Measurements from ENCODE around the gene ALG1. TPM values are rescaled to one million over a fixed set of nuclear protein-coding genes. Genes with fewer than 3 reads are reported as not detected.

Gene ALG1
- polyA plus RNA-seq, 1 donor (not counting 4 experiments of a cell fraction or from before 2014, with no cell fraction given) = 25.8 TPM

DNA sequence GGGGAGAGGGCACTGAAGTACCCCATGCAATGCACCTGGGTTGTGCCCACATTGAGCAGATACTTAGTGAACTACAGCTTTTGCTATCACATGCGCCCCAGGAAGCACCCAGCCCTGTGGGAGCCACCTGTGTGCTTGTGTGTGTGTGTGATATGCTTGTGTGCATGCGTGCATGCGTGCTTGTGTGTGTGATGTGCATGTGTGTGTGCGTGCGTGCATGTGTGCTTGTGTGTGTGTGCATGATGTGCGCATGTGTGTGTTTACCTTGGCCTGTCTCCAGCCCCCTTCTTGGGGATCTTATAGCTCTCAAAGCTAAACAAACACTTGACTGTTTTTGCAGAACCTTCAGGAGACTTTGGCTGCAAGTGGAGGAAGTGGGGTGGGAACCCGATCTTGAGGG lies 6.7 kb upstream of the ALG1 start:
- TF ChIP-seq EZH2 (IDR thresholded peaks at IDR 0.05; ENCODE audit: low read length) = no peak
- no peak overlapping the region for H2AFZ ChIP-seq (ENCODE audit: control insufficient read depth, low read length)
- DNase-seq (ENCODE audit: low read depth, low spot score) = no peak

DNA sequence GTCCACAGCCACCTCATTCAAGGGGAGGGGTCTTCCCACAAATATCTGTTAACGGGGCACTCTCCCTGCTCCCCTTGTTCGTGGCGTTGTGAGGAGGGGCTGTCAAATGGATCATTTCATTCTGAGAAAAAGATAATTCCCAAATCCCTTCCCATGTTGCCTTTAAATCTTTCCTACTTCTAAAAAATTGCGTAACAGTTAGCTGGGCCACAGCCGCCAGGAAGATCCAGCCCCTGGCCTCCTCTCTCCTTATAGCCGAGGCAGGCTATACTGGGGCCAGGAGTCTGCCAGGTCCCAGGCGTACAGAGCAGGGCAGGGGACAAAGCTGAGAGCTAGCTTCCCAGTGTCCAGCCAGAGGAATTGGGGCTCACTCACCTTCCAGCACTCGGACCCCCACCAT lies 6.3 kb upstream of the ALG1 start:
- FAIRE-seq (no peak), DNase-seq (ENCODE audit: low read depth, low spot score) (no peak)
- Histone ChIP-seq H3K27me3 (ENCODE audit: control insufficient read depth, extremely low read depth, insufficient read depth, low read length) (peaks cover 5% of the 10 kb centered on the region), H3K4me1 (ENCODE audit: control insufficient read depth, extremely low read depth, insufficient read depth, low read length) (no peaks in the 10 kb centered on the region), H4K20me1 (ENCODE audit: control insufficient read depth, extremely low read depth, insufficient read depth, low read length) (no peaks in the 10 kb centered on the region), H3K4me3 (ENCODE audit: control insufficient read depth in 2 of 3, extremely low read depth in 1 of 3, insufficient read depth in 2 of 3, low read depth in 1 of 3, low read length in 3 of 3) (no peak overlapping the region), H3K9ac (ENCODE audit: control insufficient read depth, extremely low read depth, insufficient read depth, low read length) (no peak overlapping the region), H3K9me3 (ENCODE audit: control insufficient read depth, low read depth, low read length) (no peaks in the 10 kb centered on the region), H3K4me2 (ENCODE audit: control insufficient read depth, extremely low read depth, insufficient read depth, low read depth, low read length) (no peak overlapping the region), H3K79me2 (ENCODE audit: control insufficient read depth, insufficient read depth, low read length) (no peaks in the 10 kb centered on the region), H2AFZ (ENCODE audit: control insufficient read depth, low read length) (no peak overlapping the region), H3K9me1 (ENCODE audit: control insufficient read depth, extremely low read depth, insufficient read depth, low read length) (no peaks in the 10 kb centered on the region), H3K27ac (ENCODE audit: control insufficient read depth, insufficient read depth, low read length) (no peak overlapping the region), H3K36me3 (ENCODE audit: control insufficient read depth in 2 of 2, extremely low read depth in 1 of 2, insufficient read depth in 2 of 2, low read length in 2 of 2) (no peaks in the 10 kb centered on the region)
- no peak for TF ChIP-seq EZH2 (IDR thresholded peaks at IDR 0.05; ENCODE audit: low read length)
- dilution Hi-C loops (cut with MboI; ENCODE audit: extremely low pct_ligation_motif_present, low sequenced_read_pairs) = no loop called here

More for the DNA sequence above, 6.7 kb upstream of the ALG1 start:
- no peaks in the 10 kb centered on the region for H3K79me2 ChIP-seq (ENCODE audit: control insufficient read depth, insufficient read depth, low read length)
- no peak overlapping the region for H3K9ac ChIP-seq (ENCODE audit: control insufficient read depth, extremely low read depth, insufficient read depth, low read length)
- no peak for FAIRE-seq
- H3K27me3 ChIP-seq (ENCODE audit: control insufficient read depth, extremely low read depth, insufficient read depth, low read length) = peaks cover 5% of the 10 kb centered on the region
- H3K9me3 ChIP-seq (ENCODE audit: control insufficient read depth, low read depth, low read length) = no peaks in the 10 kb centered on the region
- no peaks in the 10 kb centered on the region for H3K9me1 ChIP-seq (ENCODE audit: control insufficient read depth, extremely low read depth, insufficient read depth, low read length)
- no peaks in the 10 kb centered on the region for H3K36me3 ChIP-seq (ENCODE audit: control insufficient read depth in 2 of 2, extremely low read depth in 1 of 2, insufficient read depth in 2 of 2, low read length in 2 of 2)
- dilution Hi-C loops (cut with MboI; ENCODE audit: extremely low pct_ligation_motif_present, low sequenced_read_pairs) = no loop called here
- no peaks in the 10 kb centered on the region for H4K20me1 ChIP-seq (ENCODE audit: control insufficient read depth, extremely low read depth, insufficient read depth, low read length)
- H3K4me1 ChIP-seq (ENCODE audit: control insufficient read depth, extremely low read depth, insufficient read depth, low read length) = no peaks in the 10 kb centered on the region
- no peak overlapping the region for H3K27ac ChIP-seq (ENCODE audit: control insufficient read depth, insufficient read depth, low read length)
- no peak overlapping the region for H3K4me3 ChIP-seq (ENCODE audit: control insufficient read depth in 2 of 3, extremely low read depth in 1 of 3, insufficient read depth in 2 of 3, low read depth in 1 of 3, low read length in 3 of 3)
- no peak overlapping the region for H3K4me2 ChIP-seq (ENCODE audit: control insufficient read depth, extremely low read depth, insufficient read depth, low read depth, low read length)

DNA sequence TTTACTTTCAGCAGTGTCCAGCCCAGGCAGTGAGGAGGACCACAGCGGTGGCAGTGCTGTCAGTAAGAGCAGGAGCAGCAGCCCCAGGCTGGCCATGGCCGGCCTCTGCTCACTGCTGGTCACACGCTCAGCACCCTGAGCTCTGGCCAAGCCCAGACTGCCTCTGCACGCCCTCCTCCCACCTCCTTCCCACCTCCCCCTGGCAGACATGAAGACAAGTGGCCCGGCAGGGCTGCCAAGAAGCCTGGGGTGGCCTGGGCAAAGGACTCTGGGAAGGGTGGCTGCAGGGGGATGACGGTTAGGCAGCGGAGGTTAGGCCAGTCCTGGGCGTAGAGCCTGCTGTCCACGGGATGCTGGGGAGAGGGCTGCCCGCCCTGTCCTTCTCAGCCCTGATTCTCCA lies 5.8 kb upstream of the ALG1 start, which contains the start of gene C16orf89:
Gene C16orf89, minus strand, starts transcription at position 144 of the 400 bp plus-strand sequence. Its CDS starts 48 bp downstream, at position 96.
- peaks cover 5% of the 10 kb centered on the region for H3K27me3 ChIP-seq (ENCODE audit: control insufficient read depth, extremely low read depth, insufficient read depth, low read length)
- FAIRE-seq = no peak

More for the DNA sequence above, 5.8 kb upstream of the ALG1 start, which contains the start of gene C16orf89:
- no peaks in the 10 kb centered on the region for H3K79me2 ChIP-seq (ENCODE audit: control insufficient read depth, insufficient read depth, low read length)
- DNase-seq (ENCODE audit: low read depth, low spot score) = no peak
- H3K4me2 ChIP-seq (ENCODE audit: control insufficient read depth, extremely low read depth, insufficient read depth, low read depth, low read length) = no peak within 1 kb of the TSS
- H3K9me3 ChIP-seq (ENCODE audit: control insufficient read depth, low read depth, low read length) = no peaks in the 10 kb centered on the region
- no peak within 1 kb of the TSS for H3K27ac ChIP-seq (ENCODE audit: control insufficient read depth, insufficient read depth, low read length)
- H2AFZ ChIP-seq (ENCODE audit: control insufficient read depth, low read length) = no peak within 1 kb of the TSS
- no peaks in the 10 kb centered on the region for H3K4me1 ChIP-seq (ENCODE audit: control insufficient read depth, extremely low read depth, insufficient read depth, low read length)
- H3K4me3 ChIP-seq (ENCODE audit: control insufficient read depth in 2 of 3, extremely low read depth in 1 of 3, insufficient read depth in 2 of 3, low read depth in 1 of 3, low read length in 3 of 3) = no peak within 1 kb of the TSS
- H3K36me3 ChIP-seq (ENCODE audit: control insufficient read depth in 2 of 2, extremely low read depth in 1 of 2, insufficient read depth in 2 of 2, low read length in 2 of 2) = no peaks in the 10 kb centered on the region
- TF ChIP-seq, protein P1, sequence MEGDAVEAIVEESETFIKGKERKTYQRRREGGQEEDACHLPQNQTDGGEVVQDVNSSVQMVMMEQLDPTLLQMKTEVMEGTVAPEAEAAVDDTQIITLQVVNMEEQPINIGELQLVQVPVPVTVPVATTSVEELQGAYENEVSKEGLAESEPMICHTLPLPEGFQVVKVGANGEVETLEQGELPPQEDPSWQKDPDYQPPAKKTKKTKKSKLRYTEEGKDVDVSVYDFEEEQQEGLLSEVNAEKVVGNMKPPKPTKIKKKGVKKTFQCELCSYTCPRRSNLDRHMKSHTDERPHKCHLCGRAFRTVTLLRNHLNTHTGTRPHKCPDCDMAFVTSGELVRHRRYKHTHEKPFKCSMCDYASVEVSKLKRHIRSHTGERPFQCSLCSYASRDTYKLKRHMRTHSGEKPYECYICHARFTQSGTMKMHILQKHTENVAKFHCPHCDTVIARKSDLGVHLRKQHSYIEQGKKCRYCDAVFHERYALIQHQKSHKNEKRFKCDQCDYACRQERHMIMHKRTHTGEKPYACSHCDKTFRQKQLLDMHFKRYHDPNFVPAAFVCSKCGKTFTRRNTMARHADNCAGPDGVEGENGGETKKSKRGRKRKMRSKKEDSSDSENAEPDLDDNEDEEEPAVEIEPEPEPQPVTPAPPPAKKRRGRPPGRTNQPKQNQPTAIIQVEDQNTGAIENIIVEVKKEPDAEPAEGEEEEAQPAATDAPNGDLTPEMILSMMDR (optimal IDR thresholded peaks at IDR 0.05 in 1 of 3, IDR thresholded peaks at IDR 0.05 in 1 of 3, conservative IDR thresholded peaks at IDR 0.05 in 1 of 3; ENCODE audit: extremely low read depth in 1 of 3, insufficient read depth in 2 of 3, low read length in 3 of 3) = no peak
- no peak for TF ChIP-seq EZH2 (IDR thresholded peaks at IDR 0.05; ENCODE audit: low read length)
- no peak within 1 kb of the TSS for H3K9ac ChIP-seq (ENCODE audit: control insufficient read depth, extremely low read depth, insufficient read depth, low read length)
- H3K9me1 ChIP-seq (ENCODE audit: control insufficient read depth, extremely low read depth, insufficient read depth, low read length) = no peaks in the 10 kb centered on the region
- no peaks in the 10 kb centered on the region for H4K20me1 ChIP-seq (ENCODE audit: control insufficient read depth, extremely low read depth, insufficient read depth, low read length)
- dilution Hi-C loops (cut with MboI; ENCODE audit: extremely low pct_ligation_motif_present, low sequenced_read_pairs) = no loop called here

Data from keratinocyte (primary cell).